ENCODE measurements around the gene RSRC1. TPM values are rescaled to one million over a fixed set of nuclear protein-coding genes. Genes with fewer than 3 reads are reported as not detected.
"Not testable (repeated sequence)": the region's sequence is repeated elsewhere in the genome, so short reads cannot be mapped to it uniquely, and the experiment has no call there.

Gene RSRC1
- total RNA-seq, 1 donor from 2014 or later = 47.6 TPM

GRCh38 chr3:158233791-158234190 is 123.9 kb downstream of the RSRC1 start:
- DNase-seq = no peak

- DNase-seq = no peak
These were observed 134.4 kb downstream of the RSRC1 start for GRCh38 chr3:158244274-158244673.

DNA sequence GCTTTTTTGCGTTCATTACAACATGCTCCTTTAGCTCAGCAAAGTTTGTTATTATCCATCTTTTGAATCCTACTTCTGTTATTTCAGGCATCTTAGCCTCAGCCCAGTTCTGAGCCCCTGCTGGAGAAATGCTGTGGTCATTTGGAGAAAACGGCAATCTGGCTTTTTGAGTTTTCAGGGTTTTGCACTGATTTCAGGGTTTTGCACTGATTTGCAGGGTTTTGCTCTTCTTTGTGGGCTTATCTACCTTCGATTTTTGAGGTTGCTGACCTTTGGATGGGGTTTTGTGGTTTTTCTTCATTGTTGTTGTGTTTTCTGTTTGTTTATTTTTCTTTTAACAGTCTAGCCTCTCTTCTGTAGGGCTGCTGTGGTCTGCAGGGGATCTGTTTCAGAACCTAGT is 137.4 kb downstream of the RSRC1 start:
- no peak for DNase-seq

- no peak for DNase-seq
These were observed 138.4 kb downstream of the RSRC1 start for GRCh38 chr3:158248261-158248660.

GRCh38 chr3:158249183-158249582 is 139.3 kb downstream of the RSRC1 start:
- DNase-seq = no peak

- no peak for DNase-seq
These were observed 148.7 kb downstream of the RSRC1 start for GRCh38 chr3:158258619-158259018.

DNA sequence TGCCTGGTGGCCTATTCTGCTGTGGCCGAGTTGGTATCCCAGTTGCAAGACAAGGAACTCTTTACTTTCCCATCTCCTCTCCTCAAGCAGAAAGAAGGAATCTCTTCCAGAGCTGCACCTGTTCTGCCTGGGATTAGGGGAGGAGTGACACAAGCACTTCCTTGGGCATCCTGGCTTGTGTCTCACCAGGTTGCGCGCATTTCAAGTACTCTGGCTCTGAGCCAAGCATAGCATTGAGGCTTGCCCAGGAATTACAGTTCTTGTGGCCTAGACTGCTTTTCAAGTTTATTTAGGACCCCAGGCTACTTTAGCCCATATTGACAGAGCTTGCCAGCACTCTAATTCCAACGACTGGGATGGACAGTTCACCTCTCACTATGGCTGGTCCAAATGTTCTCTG is 150.5 kb downstream of the RSRC1 start:
- DNase-seq = no peak

DNA sequence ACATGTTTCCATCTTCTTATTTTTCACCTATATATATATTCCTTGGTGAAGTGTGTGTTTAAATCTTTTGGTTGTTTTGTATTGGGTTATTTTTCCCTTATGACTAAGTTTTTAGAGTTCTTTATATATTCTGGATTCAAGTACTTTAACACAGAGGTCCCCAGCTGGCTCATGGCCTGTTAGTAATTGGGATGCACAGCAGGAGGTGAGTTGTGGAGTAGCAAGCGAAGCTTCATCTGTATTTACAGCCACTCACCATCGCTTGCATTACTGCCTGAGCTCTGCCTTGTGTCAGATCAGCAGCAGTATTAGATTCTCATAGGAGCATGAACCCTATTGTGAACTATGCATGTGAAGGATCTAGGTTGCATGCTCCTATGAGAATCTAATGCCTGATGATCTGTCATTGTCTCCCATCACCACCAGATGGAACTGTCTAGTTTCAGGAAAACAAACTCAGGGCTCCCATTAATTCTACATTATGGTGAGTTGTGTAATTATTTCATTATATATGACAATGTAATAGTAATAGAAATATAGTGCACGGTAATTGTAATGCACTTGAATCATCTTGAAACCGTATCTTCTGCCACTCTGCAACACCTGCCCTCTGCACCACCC is 151.6 kb downstream of the RSRC1 start:
- DNase-seq = no peak

- no peak for DNase-seq
These were observed 155.0 kb downstream of the RSRC1 start for GRCh38 chr3:158264894-158265293.

DNA sequence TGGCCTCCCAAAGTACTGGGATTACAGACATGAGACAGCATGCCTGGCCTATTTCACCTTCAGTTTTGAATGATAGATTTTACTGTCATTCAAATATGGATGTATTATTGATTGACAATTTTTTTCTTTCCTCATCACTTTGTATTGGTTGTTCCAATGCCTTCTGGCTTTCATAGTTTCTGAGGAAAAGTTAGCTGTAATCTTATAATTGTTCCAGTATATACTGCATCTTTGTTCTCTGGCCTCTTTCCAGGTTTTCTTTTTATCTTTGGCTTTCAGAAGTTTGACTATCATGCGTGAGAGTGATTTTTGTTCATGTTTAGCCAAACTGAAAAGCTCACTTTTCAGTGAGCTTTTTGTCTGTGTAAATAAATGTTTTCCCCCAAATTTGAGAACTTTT is 157.1 kb downstream of the RSRC1 start:
- no peak for DNase-seq

DNA sequence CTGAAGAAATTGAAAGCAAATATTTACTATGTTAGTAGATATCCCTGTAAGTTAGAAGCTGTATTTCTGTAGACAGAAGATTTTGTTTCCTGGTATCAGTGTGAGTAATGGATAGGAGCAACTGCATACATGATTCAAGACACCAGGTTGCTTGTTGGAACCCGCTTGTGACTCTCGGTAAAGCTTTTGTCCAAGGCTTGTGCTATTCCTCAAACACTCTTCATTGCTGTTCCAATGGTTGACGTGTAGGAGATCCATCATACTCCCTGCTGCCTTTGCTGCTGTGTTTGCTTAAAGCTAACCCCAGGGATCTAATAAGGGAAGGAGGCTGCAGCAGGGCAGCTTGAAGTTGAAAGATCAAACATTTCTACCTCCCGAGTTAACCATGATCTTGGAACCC is 160.1 kb downstream of the RSRC1 start:
- no peak for DNase-seq

DNA sequence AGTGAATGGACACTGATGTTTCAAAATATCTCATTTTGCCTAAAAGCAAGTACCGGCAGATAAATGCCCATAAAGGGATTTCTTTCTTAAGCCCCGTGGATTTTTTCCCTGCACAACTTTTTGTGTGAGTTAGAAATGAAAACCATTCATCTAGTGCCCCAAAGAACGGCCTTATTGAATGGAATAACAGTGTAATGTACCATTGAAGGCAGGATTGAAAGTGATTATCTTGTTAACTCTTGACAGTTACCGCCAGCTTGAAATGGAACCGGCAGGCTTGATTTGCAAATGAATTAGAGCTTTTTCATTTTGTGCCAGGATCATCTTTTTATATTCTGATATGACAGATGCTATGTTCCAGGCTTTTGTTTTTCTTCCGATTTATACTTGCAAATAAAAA is 162.2 kb downstream of the RSRC1 start:
- DNase-seq = no peak

- DNase-seq = no peak
These were observed 163.8 kb downstream of the RSRC1 start for GRCh38 chr3:158273656-158274055.

- DNase-seq = no peak
These were observed 168.3 kb downstream of the RSRC1 start for GRCh38 chr3:158278187-158278586.

- no peak for DNase-seq
These were observed 169.7 kb downstream of the RSRC1 start for GRCh38 chr3:158279609-158280008.

GRCh38 chr3:158295771-158296170 is 185.9 kb downstream of the RSRC1 start:
- no peak for DNase-seq

DNA sequence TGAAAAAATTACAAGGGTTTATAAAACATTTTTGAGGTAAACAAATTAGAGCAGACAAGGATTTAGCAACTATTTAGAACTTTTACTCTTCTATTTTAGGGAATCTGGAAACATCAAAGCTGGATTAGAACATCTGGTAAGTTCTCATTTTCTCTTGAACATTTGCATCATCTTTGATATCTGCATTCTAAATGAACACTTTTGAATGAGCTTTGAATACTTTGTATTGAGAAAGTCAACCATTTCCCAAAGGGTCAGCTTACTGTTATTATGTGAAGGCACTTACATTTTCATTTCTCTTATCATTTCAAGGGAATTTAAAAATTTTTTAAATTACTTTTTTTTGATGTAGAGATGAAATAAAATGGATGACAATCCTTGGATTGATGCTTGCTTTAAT is 188.1 kb downstream of the RSRC1 start:
- DNase-seq = no peak

GRCh38 chr3:158308236-158308928 is 198.5 kb downstream of the RSRC1 start:
- DNase-seq = no peak

GRCh38 chr3:158312560-158313141 is 202.8 kb downstream of the RSRC1 start:
- no peak for DNase-seq

- no peak for DNase-seq
These were observed 203.5 kb downstream of the RSRC1 start for GRCh38 chr3:158313338-158313927.

DNA sequence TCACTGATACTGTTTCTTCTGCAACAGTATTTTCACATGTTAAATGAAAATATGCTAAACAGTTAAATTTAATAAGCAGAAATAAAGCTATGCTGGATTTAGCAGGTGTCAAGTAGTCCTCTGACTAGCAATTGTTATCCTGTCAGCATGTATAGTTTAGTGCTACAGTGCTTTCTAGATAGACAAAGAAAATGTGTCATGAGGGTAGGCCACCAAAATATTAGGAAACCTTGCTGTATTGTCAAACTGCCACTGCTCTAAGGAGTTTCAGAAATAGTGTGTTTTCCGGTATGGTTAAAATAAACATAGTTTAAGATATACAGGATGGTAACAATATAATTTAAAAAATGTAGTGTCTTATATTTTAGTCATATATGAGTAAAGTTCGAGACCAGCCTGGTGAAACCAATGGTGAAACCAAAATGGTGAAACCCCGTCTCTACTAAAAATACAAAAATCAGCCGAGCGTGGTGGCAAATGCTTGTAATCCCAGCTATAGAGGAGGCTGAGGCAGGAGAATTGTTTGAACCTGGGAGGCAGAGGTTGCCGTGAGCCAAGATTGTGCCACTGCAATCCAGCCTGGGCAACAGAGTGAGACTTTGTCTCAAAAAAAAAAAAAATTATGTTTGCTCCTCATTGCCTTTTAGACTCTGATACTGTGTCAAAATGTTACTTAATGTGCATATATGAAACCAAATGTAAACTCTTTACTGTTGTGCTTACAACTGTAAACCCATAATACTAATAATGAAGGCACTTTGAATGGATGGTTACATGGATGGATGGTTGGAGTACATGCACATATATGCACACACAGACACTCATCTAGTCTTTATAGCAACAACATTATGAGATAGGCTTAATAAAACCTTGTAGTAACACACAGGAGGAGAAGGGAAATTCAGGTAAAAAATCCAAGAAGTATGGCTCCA is 204.8 kb downstream of the RSRC1 start:
- no peak for DNase-seq

DNA sequence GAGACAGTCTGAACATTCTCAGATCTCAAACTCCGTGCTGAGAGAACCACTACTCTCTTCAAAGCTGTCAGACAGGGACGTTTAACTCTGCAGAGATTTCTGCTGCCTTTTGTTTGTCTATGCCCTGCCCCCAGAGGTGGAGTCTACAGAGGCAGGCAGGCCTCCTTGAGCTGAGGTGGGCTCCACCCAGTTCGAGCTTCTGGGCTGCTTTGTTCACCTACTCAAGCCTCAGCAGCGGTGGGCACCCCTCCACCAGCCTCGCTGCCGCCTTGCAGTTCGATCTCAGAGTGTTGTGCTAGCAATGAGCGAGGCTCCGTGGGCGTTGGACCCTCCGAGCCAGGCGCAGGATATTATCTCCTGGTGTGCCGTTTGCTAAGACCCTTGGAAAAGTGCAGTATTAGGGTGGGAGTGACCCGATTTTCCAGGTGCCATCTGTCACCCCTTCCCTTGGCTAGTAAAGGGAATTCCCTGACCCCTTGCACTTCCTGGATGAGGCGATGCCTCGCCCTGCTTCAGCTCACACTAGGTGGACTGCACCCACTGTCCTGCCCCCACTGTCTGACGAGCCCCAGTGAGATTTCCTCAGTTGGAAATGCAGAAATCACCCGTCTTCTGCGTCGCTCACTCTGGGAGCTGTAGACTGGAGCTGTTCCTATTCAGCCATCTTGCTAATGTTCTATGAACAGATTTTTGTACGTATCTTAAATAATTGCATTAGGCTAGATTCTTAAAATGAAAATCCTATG is 220.0 kb downstream of the RSRC1 start:
- DNase-seq = not testable (repeated sequence)

Measured in occipital lobe (tissue), 2 donors.